ENCODE data around the gene KNG1. TPM values are rescaled to one million over a fixed set of nuclear protein-coding genes. Genes with fewer than 3 reads are reported as not detected.

The KNG1 gene
- total and polyA plus RNA-seq, 2 of the 8 experiments (the other 6 are each of a cell fraction or from before 2014, with no cell fraction given), result 0.05 TPM; not detected in 1

DNA sequence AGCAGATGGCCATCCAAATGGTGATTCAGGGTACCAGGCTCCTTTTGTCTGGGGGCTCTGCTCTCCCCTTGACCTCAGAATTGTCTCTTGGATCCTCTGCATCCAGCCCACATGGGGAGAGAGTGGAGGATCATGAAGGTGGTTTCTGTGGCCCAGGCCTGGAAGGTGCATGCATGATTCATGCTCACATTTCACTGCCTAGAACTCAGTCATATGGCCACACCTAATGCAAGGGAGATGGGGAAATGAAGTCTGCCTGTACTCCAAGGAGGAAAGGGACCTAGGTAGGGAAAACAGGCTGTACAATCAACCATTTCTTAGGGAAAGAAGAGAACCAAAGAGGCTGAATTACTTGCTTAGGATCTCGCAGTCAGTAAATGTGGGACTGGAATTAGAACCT is 36.3 kb upstream of the KNG1 start:
- no peak overlapping the region for H3K4me3 ChIP-seq (ENCODE audit: extremely low read depth in 1 of 4, insufficient read depth in 2 of 4, low read depth in 3 of 4, low read length in 4 of 4)
- H2BK20ac ChIP-seq (ENCODE audit: low read length), result no peak overlapping the region
- H3K79me2 ChIP-seq (ENCODE audit: control insufficient read depth in 1 of 2, insufficient read depth in 2 of 2, low read length in 2 of 2), result no peaks in the 10 kb centered on the region
- H2BK5ac ChIP-seq (ENCODE audit: low read depth, low read length), result no peak overlapping the region
- no peak overlapping the region for H2BK120ac ChIP-seq (replicated peaks; ENCODE audit: low read depth, low read length)
- H3K36me3 ChIP-seq (ENCODE audit: control insufficient read depth in 2 of 4, insufficient read depth in 4 of 4, low read length in 3 of 4), result no peaks in the 10 kb centered on the region
- no peak overlapping the region for H4K91ac ChIP-seq (replicated peaks; ENCODE audit: insufficient read length, low read length)
- no peak overlapping the region for H3K14ac ChIP-seq (ENCODE audit: insufficient read length)
- H3K18ac ChIP-seq (ENCODE audit: extremely low read depth, low read length), result no peak overlapping the region
- 93% methylated on average over 1 of the region's 1 CpG; no CpG with 5 or more reads in 1 of the 2 experiments for WGBS, 2 experiments (ENCODE audit: extremely low coverage in 1 of 2, insufficient coverage in 1 of 2, insufficient read length in 1 of 2, insufficient replicate concordance in 2 of 2, low coverage in 1 of 2, low lambda C conversion rate in 2 of 2, missing lambda C conversion rate in 1 of 2)
- H4K20me1 ChIP-seq (replicated peaks in 1 of 2; ENCODE audit: control insufficient read depth in 1 of 2, insufficient read depth in 2 of 2, low read length in 2 of 2), result no peaks in the 10 kb centered on the region
- H3K79me1 ChIP-seq (ENCODE audit: low read depth, low read length), result no peaks in the 10 kb centered on the region
- H4K8ac ChIP-seq (ENCODE audit: extremely low read depth, insufficient read depth, low read length), result no peak overlapping the region
- H2AFZ ChIP-seq (ENCODE audit: low read length), result no peak overlapping the region
- H3K23ac ChIP-seq (ENCODE audit: insufficient read length), result no peak overlapping the region
- no peaks in the 10 kb centered on the region for H3K4me1 ChIP-seq (replicated peaks in 1 of 4; ENCODE audit: control insufficient read depth in 3 of 4, insufficient read depth in 4 of 4, low read length in 3 of 4)
- no peak overlapping the region for H2BK15ac ChIP-seq (ENCODE audit: low read length)
- H3K9me3 ChIP-seq (ENCODE audit: insufficient read depth in 2 of 2, low read depth in 1 of 2, low read length in 1 of 2), result peaks cover 5 to 6% of the 10 kb centered on the region in 2 experiments; a peak in 2 of 4 replicates
- H2AK5ac ChIP-seq (ENCODE audit: low read depth, low read length), result no peak overlapping the region; the same call in 1 of the 2 replicates
- no peaks in the 10 kb centered on the region for H3K23me2 ChIP-seq (ENCODE audit: low read depth, low read length)
- H3K9ac ChIP-seq (replicated peaks in 1 of 4; ENCODE audit: extremely low read depth in 1 of 4, low read depth in 3 of 4, low read length in 3 of 4), result no peak overlapping the region
- no peak overlapping the region for H4K5ac ChIP-seq (ENCODE audit: insufficient read length, low read depth, low read length)
- no peaks in the 10 kb centered on the region for H3K27me3 ChIP-seq (replicated peaks in 1 of 4; ENCODE audit: control insufficient read depth in 3 of 4, extremely low read depth in 1 of 4, insufficient read depth in 3 of 4, low read length in 3 of 4)
- H3K4me2 ChIP-seq (ENCODE audit: insufficient read depth in 1 of 2, low read depth in 2 of 2, low read length in 2 of 2), result no peak overlapping the region
- ChIA-PET CTCF (ENCODE audit: partially characterized antibody) (no interaction called here), POLR2A (ENCODE audit: partially characterized antibody) (interaction anchor here (1.6 kb wide), 1 partner anchor 102 kb away, joined by 3 read pairs; the partner anchor contains the start of gene EIF4A2)
- FAIRE-seq (no peak), DNase-seq (ENCODE audit: low read depth in 1 of 2, low spot score in 2 of 2) (no peak)
- H3K27ac ChIP-seq (ENCODE audit: low read depth, low read length), result no peak overlapping the region
- no peak overlapping the region for H2BK12ac ChIP-seq (ENCODE audit: low read depth, low read length)
- no peak overlapping the region for H3K4ac ChIP-seq (replicated peaks; ENCODE audit: insufficient read length, low read depth, low read length)
- TF ChIP-seq SIRT6 (IDR thresholded peaks at IDR 0.05; ENCODE audit: low read length) (no peak), TAF1 (IDR thresholded peaks at IDR 0.05; ENCODE audit: low read depth, low read length) (no peak), CHD2 (IDR thresholded peaks at IDR 0.05; ENCODE audit: low read length) (no peak), RNF2 (IDR thresholded peaks at IDR 0.05; ENCODE audit: borderline replicate concordance, low read depth, low read length, missing control alignments, poor library complexity, severe bottlenecking) (no peak), TEAD4 (IDR thresholded peaks at IDR 0.05; ENCODE audit: low read depth, low read length) (no peak)
- TF ChIP-seq, protein P1, sequence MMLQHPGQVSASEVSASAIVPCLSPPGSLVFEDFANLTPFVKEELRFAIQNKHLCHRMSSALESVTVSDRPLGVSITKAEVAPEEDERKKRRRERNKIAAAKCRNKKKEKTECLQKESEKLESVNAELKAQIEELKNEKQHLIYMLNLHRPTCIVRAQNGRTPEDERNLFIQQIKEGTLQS (IDR thresholded peaks at IDR 0.05; ENCODE audit: insufficient read depth, low read depth, low read length), result no peak
- H3K56ac ChIP-seq (replicated peaks; ENCODE audit: insufficient read length, low read depth, low read length), result no peak overlapping the region

Data from H1 (cell line).